Measurements from ENCODE around the gene SCIMP.

SCIMP gene

GRCh38 chr17:5225668-5226457 is 8.8 kb downstream of the SCIMP start:
- no peak for TF ChIP-seq CTCF (IDR thresholded peaks at IDR 0.05)

DNA sequence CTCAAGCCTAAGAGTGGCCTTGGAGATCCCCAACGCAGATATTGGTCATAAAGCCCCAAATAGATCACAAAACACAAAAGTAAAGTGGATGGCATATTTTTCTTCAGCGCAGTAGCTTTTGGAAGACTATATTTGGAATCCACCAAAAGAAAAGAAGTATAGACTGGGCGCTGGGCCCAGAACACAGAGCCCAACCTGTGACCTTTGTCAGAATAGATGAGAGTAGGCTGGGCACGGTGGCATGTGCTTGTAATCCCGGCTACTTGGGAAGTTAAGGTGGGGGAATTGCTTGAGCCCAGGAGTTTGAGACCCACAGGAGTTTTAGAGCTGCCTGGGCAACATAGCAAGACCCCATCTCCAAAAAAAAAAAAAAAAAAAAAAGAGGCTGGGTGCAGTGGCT is 14.6 kb downstream of the SCIMP start:
- TF ChIP-seq CTCF (IDR thresholded peaks at IDR 0.05): no peak

DNA sequence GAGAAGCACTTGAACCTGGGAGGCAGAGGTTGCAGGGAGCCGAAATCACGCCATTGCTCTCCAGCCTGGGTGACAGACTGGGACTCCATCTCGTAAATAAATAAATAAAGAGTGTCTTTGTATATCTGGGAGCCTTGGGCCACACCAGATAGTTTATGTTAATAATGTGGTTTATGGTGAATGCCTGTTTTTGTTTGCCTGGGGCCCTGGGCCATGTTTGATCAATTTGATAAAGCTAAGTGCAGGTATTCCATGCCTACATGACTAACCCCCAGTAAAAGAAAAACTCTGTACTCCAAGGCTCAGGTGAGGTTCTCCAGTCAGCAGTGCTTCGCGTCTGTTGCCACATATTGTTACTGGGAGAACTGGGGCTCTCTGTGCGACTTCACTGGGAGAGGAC is 15.1 kb downstream of the SCIMP start:
- no peak for TF ChIP-seq CTCF (IDR thresholded peaks at IDR 0.05)

- no peak for TF ChIP-seq CTCF (IDR thresholded peaks at IDR 0.05)
Observed at GRCh38 chr17:5211458-5211857, 23.2 kb downstream of the SCIMP start.

DNA sequence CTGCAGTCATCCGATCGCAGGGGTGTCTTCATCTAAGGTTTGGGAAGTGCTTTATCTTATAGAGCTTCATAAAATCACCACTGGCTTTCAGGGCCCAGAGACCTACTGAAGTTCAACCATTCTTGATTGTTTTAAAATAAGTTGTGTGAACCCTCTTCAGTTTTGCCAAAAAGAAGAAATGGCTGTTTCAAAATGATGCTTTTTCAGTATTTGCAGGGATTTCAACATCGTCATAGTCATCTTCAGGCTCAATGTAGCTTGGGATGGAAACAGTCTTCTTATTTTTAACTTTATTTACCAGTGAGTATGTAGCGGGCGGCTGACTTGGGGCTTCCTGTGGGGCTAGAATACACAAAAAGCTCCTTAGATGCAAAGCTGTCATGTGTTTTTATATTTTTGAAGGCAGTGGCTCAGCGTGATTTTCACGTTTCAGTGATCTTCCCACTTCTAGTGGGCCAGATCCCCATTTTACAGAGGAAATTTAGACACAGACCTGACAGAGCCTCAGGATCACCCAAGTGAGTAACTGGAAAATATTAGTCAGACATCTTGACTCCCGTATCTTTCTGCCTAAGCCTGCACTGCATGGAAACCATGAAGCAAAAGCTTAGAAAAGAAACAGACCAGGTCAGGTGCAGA is 23.9 kb downstream of the SCIMP start:
- TF ChIP-seq CTCF (IDR thresholded peaks at IDR 0.05): no peak

DNA sequence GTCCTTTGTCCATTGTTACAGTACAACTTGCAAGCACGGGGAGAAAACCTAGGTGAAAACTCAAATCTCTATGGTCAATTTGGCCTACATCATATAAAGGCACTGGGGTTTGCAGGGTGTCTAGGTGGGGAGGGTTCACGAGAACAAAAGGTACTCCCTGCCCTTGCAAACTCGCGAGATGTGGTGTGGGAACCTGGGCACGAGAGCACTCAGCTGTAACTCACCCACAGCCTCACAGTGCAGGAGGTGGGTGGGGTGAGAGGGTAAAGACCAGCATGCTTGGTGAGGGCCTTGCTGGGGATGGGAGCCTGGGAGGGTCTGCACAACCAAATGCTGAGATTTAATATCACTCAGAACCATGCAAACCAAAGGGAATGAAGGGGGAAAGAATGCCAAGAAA is 24.6 kb downstream of the SCIMP start:
- TF ChIP-seq CTCF (IDR thresholded peaks at IDR 0.05): no peak

GRCh38 chr17:5209396-5209795 is 25.3 kb downstream of the SCIMP start:
- no peak for TF ChIP-seq CTCF (IDR thresholded peaks at IDR 0.05)
